GM12891 (cell line): ENCODE measurements around the gene NT5C1A.

Source experiments
- DNase-seq: peaks from one replicate; pipeline ENCODE4 v3.0.0; 2011; ENCODE audit warnings: low spot score; ENCODE audit not compliant: insufficient read length
- FAIRE-seq: peaks from 2 replicates; lab custom pipeline; 2011; peaks lifted over from hg19 to GRCh38; lab: Jason Lieb, UNC
- PAX5 ChIP-seq: IDR thresholded peaks from 2 replicates; pipeline ENCODE4 v1.6.1; 2011; ENCODE audit warnings: low read length, moderate library complexity, mild to moderate bottlenecking; ENCODE audit not compliant: insufficient read depth, severe bottlenecking
- POLR2A ChIP-seq: IDR thresholded peaks from 2 replicates; pipeline ENCODE4 v1.6.1; 2011; ENCODE audit warnings: low read depth, low read length, control low read depth
- POLR2AphosphoS5 ChIP-seq: IDR thresholded peaks from 2 replicates; pipeline ENCODE4 v1.6.1; 2011; ENCODE audit warnings: low read depth, low read length, control low read depth
- POU2F2 ChIP-seq: IDR thresholded peaks from 2 replicates; pipeline ENCODE4 v1.6.1; 2011; ENCODE audit warnings: low read depth, mild to moderate bottlenecking, control low read depth, low read length, moderate library complexity
- SPI1 ChIP-seq: IDR thresholded peaks from 2 replicates; pipeline ENCODE4 v1.6.1; 2011; ENCODE audit warnings: low read depth, low read length, control low read depth
- TAF1 ChIP-seq: IDR thresholded peaks from 2 replicates; pipeline ENCODE4 v1.6.1; 2011; ENCODE audit warnings: low read depth, low read length, control low read depth

NT5C1A gene

DNA sequence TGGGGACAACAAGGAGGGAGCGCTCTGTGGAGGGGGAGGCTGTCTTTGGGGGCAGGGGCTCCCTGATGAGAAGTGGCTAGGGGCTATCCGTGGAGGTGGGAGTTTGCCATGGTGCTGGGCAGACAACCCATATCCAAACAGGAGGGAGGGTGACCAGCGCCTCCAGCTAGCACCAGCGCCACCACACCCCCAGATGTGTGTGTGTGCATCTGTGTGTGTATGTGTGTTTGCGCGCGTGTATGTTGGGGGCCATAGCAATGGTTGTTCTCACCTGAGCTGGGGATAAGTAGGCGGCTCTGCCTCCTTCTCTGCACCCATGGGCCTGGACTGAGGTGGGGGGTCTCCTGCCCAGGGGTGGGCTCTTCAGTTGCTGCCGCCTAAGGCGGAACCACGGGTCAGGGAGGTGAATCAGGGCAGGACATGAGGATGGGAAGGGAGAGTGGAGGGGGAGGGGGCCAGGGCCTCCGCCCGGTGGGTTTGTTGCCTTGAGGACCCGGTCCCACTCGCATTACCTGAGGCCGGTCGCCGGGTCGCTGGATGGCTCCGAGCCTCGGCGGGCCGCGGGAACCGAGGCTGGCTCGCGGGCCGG lies 19.0 kb upstream of the NT5C1A start:
- TF ChIP-seq POLR2A: no peak
- no peak for FAIRE-seq

DNA sequence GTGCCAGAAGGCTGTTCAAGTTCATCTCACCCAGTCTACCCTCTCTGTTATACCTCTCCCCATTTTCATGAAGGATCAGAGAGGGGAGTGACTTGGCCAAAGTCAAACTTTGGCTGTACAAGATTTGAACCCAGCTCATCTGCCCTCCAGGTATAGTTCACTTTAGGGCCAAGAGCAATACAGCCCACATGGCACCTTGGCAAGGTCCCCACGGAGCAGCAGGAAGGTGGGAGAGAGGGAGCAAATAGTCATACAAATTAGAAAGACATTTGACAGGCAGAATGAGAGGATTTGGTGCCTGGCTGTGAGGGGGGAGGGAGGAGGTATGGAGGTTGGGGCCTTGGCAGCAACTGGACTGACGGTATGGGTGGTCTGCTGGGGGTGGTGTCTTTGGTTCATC lies 18.3 kb upstream of the NT5C1A start:
- DNase-seq (no peak), FAIRE-seq (no peak)
- no peak for TF ChIP-seq TAF1
- TF ChIP-seq SPI1: no peak
- no peak for TF ChIP-seq PAX5
- no peak for TF ChIP-seq POLR2A
- TF ChIP-seq POU2F2: no peak
- no peak for TF ChIP-seq POLR2AphosphoS5

More for the DNA sequence above, 19.0 kb upstream of the NT5C1A start:
- no peak for DNase-seq

DNA sequence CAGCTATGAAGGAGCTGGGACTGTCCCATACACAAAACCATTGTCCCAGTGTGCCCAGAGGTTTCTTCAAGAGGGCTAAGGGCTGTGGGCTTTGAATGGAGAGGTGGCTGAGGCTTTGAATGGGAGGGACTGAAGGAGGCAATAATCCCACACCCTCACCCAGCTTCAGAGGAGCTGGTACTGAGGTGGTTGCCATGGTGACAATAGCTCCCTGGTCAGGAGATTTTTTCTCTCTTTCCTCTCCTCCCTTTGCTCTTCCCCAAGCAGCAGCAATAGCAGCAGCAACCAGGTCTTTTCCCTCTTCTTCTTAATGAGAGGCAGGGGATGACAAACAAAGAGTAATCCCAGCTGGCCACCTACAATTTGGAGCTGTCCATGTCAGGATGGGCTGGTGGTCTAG lies 17.7 kb upstream of the NT5C1A start:
- DNase-seq: no peak
- no peak for FAIRE-seq
- TF ChIP-seq PAX5 (no peak), POU2F2 (no peak), SPI1 (no peak), POLR2A (no peak), TAF1 (no peak), POLR2AphosphoS5 (no peak)

DNA sequence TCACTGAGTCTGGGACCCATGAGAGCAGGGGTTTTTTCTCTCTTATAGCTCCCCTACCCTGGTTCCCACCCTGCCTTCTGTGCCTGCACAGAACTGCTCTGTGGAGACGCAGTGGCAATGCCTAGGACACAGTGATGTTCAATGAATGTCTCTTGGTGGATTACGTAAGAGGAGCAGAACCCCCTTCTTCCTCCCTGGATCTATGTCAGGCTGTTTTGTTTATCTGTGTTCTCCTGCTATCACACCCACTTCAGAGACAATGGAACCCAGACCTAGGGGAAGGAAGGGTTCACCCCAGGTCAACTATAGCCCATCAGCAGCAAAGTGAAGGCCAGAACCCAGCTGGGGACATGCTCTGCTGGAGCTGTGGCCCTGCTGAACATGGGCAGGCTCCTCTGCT lies 17.3 kb upstream of the NT5C1A start:
- FAIRE-seq (no peak), DNase-seq (no peak)
- TF ChIP-seq TAF1: no peak
- TF ChIP-seq POU2F2: no peak
- TF ChIP-seq PAX5: no peak
- no peak for TF ChIP-seq POLR2A
- no peak for TF ChIP-seq POLR2AphosphoS5
- no peak for TF ChIP-seq SPI1

DNA sequence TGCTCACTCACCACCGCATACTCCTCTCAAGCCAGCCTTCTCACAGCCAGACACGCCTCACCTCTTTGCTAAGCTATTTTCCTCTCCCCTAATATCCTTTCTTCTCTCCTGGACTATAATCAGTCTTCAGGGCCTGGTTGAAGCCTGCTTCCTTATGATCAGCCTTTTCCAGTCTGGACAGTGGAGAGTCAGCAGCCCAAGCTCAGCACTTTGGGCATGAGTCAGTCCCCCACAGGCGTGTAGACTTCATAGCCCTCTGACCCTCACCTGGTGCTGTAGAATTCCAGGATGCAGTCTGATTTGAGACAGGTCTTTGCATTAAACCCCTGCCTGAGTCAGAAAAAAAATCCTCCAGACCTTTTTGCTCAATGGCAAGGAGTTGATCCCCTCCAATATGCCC lies 16.8 kb upstream of the NT5C1A start:
- FAIRE-seq: no peak
- no peak for DNase-seq

DNA sequence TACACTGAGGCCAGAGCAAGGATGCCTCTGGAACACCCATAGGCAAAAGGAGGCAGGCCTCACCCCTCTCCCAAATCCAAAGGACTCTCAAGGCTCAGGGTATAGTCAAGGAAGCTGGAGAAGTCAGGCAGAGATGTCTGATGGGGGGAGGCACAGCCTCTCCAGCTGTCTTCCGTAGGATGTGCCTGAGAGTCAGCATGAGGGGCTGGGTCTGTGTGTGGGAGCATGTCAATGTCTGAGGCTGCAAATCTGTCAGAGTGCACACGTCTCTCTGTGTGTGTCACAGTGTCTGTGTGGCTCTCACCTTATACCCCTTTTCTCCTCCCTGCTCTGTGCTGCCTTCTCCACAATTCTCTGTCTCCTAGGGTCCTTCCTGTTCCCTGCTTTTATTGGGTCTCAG lies 15.3 kb upstream of the NT5C1A start:
- TF ChIP-seq SPI1 (no peak), PAX5 (no peak), POU2F2 (no peak), POLR2AphosphoS5 (no peak), POLR2A (no peak), TAF1 (no peak)
- no peak for FAIRE-seq

More for the DNA sequence above, 16.8 kb upstream of the NT5C1A start:
- TF ChIP-seq POLR2A: no peak
- no peak for TF ChIP-seq SPI1

DNA sequence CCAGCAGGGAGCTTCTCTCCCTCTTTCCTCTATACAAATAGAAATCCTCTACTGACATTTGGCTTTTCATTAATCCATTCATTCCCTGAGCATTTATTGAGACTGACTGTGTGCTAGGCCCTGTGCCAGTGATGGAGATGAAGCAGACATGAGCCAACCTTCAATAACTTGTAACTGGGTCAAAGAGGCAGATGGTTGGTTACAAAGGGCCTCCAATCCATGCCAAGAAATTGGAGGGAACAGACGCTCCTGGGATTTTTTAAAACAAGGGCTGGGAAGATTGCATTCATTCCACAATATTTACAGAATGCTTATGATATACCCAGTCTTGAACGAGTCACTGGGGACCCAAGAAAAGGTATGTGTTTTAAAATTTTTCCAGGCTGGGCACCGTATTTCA lies 13.2 kb upstream of the NT5C1A start:
- TF ChIP-seq POU2F2: no peak
- TF ChIP-seq TAF1: no peak
- TF ChIP-seq SPI1: no peak
- no peak for TF ChIP-seq POLR2AphosphoS5
- no peak for TF ChIP-seq PAX5
- FAIRE-seq (no peak), DNase-seq (no peak)

More for the DNA sequence above, 15.3 kb upstream of the NT5C1A start:
- no peak for DNase-seq

DNA sequence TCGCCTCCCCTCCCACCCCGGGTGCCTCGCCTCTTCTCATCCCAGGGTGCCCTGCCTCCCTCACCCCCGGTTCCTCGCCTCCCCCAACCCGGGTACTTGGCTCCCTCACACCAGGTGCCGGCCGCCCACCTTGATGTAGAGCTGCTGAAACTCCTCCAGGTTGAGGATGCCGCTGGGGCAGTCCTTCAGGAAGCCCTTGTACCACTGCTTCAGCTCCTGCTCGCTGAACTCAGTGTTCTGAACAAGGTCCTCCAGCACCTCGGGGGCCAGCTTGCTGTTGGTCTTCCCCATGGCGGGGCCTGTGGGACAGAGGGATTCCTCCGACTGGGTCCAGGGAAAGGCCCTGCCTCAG lies 12.4 kb upstream of the NT5C1A start:
- no peak for DNase-seq
- no peak for FAIRE-seq
- no peak for TF ChIP-seq POLR2AphosphoS5
- TF ChIP-seq TAF1: no peak
- no peak for TF ChIP-seq POLR2A
- no peak for TF ChIP-seq SPI1
- no peak for TF ChIP-seq POU2F2
- no peak for TF ChIP-seq PAX5

DNA sequence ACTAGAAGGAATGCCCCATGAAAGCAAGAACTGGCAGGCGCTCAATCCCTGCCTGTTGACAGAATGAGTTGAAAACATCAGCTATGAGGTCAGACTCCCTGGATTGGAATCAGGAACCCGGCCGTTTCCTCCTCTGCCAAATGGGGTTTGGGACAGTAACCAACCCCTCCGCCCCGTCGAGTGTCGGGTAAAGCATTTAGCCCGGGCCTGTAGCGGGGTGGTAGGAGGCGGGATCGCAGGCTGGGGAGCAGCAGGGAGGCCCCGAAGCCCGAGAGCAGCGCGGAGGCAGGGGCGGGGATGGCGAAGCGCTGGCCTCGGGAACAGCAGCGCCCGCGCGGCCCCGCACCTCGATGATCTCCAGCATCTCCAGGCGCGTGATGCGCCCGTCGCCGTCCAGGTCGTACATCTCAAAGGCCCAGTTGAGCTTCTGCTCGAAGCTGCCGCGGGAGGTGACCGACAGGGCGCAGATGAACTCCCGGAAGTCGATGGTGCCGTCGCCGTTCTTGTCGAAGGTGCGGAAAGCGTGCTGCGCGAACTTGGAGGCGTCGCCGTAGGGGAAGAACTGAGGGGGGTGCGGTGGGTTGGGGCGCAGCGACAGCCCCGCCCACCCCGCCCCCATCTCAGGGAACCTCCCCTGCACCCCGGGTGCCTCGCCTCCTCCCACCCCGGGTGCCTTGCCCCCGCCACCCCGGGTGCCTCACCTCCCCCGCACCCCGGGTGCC lies 11.8 kb upstream of the NT5C1A start:
- DNase-seq (no peak), FAIRE-seq (no peak)
- TF ChIP-seq POU2F2: no peak
- TF ChIP-seq TAF1: no peak
- no peak for TF ChIP-seq PAX5

DNA sequence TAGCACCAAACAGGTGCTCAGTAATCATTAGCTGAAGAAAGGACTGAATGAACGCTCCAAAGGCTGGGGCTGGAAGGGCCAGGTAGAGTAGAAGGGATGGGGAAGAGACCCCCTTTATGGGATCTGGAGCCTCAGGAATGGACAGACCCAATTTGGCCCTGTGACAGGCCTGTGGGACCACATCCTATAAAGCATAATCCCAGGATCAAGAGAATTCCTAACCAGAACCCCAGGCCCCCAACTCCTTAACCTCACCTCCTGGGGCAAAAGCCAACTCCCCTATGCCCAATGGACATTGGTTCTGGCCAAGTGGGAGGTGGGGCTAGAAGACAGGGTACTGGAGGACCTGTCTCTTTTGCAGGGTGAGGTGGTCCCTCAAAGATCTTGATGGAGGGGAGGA lies 10.1 kb upstream of the NT5C1A start:
- no peak for TF ChIP-seq POLR2A
- TF ChIP-seq POU2F2: no peak
- no peak for TF ChIP-seq SPI1
- no peak for TF ChIP-seq POLR2AphosphoS5
- TF ChIP-seq TAF1: no peak
- no peak for TF ChIP-seq PAX5
- FAIRE-seq (no peak), DNase-seq (no peak)

DNA sequence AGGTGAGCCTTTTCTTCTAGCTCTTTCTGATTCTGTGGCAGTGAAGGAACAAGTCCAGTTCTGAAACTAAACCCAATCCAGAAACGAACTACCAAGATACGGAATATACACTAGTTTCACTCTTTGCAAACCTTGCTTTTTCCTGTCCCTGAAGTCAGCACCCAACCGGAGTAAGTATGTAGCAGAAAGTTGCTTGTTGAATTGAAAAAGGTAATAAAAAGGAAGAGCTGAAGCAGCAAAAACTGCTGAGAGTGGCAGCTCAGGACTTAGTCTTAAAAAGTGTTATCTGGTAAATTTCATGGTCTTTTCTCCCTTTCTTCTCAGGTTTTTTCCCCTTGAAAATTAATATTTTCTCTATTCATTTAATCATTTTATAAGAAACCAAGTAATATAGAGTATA lies 9.4 kb upstream of the NT5C1A start:
- no peak for FAIRE-seq
- no peak for TF ChIP-seq SPI1
- DNase-seq: no peak
